Peyer's patch (tissue), 4 donors: ENCODE measurements around the gene SHC2.
"Not testable (repeated sequence)": the region's sequence is repeated elsewhere in the genome, so short reads cannot be mapped to it uniquely, and the experiment has no call there.

Experiments
- CTCF ChIP-seq, 6 experiments: fragments of 450-650 bp in 4 of 6; fragments of 200-600 bp in 2 of 6; sonication (generic) in 1 of 6; IDR thresholded peaks; one replicate each; pipeline ENCODE4 v1.5.1; 2017 to 2019; ENCODE audit warnings: antibody characterized with exemption in 6 of 6, mild to moderate bottlenecking in 3 of 6, moderate library complexity in 1 of 6
- POLR2A ChIP-seq, 2 donors: fragments of 450-650 bp; IDR thresholded peaks; one replicate each; pipeline ENCODE4 v1.5.1; 2017; ENCODE audit warnings: antibody characterized with exemption in 2 of 2, mild to moderate bottlenecking in 2 of 2, moderate library complexity in 2 of 2

DNA sequence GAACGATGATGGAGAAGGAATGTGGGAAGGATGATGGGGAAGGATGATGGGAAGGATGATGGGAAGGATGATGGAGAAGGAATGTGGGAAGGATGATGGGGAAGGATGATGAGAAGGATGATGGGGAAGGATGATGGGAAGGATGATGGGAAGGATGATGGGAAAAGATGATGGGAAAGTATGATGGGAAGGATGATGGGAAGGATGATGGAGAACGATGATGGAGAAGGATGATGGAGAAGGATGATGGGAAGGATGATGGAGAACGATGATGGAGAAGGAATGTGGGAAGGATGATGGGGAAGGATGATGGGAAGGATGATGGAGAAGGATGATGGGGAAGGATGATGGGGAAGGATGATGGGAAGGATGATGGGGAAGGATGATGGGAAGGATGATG, 20.3 kb upstream of the SHC2 start:
- TF ChIP-seq CTCF, POLR2A (IDR thresholded peaks at IDR 0.05): not testable (repeated sequence)
